Endothelial cell (in vitro differentiated cells): Measurements from ENCODE around the gene CAMKV. TPM values are rescaled to one million over a fixed set of nuclear protein-coding genes. Genes with fewer than 3 reads are reported as not detected.
A peak's percentile ranks its signal among the peaks of the same experiment; 100 is the strongest.

Source experiments
- DNase-seq: peaks from one replicate; pipeline ENCODE4 v3.0.0; 2021; ENCODE audit warnings: low spot score
- H3K27ac Mint-ChIP-seq: one replicate; pipeline ENCODE4 v1.8.0; 2021; ENCODE audit warnings: mixed read lengths, inconsistent platforms; ENCODE audit not compliant: unreplicated experiment
- H3K27me3 Mint-ChIP-seq: one replicate; pipeline ENCODE4 v1.8.0; 2021; ENCODE audit warnings: mild to moderate bottlenecking, moderate library complexity, mixed read lengths, inconsistent platforms; ENCODE audit not compliant: unreplicated experiment
- H3K36me3 Mint-ChIP-seq: one replicate; pipeline ENCODE4 v1.8.0; 2021; ENCODE audit warnings: mild to moderate bottlenecking, low read depth, mixed read lengths, inconsistent platforms; ENCODE audit not compliant: unreplicated experiment
- H3K4me1 Mint-ChIP-seq: one replicate; pipeline ENCODE4 v1.8.0; 2021; ENCODE audit warnings: mild to moderate bottlenecking, mixed read lengths, inconsistent platforms; ENCODE audit not compliant: unreplicated experiment
- H3K4me3 Mint-ChIP-seq: one replicate; pipeline ENCODE4 v1.8.0; 2021; ENCODE audit warnings: mild to moderate bottlenecking, mixed read lengths, inconsistent platforms; ENCODE audit not compliant: unreplicated experiment
- H3K9me3 Mint-ChIP-seq: one replicate; pipeline ENCODE4 v1.8.0; 2021; ENCODE audit warnings: mixed read lengths, inconsistent platforms; ENCODE audit not compliant: unreplicated experiment
- total RNA-seq: library from RNA; stranded (reverse); fragmentation: NEBNext Ultra II Directional; extraction: Animal tissue kit (Norgen Biotek cat#: 25700); gene quantifications from one replicate; pipeline ENCODE4 v1.2.1, GENCODE V29; 2021; ENCODE audit not compliant: unreplicated experiment
- TF ChIP-seq, protein P1 (sequence below): fragments of 200-600 bp; sonication (generic); IDR thresholded peaks from one replicate; pipeline ENCODE4 v1.5.0; 2021; ENCODE audit warnings: antibody characterized with exemption; ENCODE audit not compliant: unreplicated experiment

Gene CAMKV
- total RNA-seq, 1 donor from 2014 or later = 0.67 TPM

DNA sequence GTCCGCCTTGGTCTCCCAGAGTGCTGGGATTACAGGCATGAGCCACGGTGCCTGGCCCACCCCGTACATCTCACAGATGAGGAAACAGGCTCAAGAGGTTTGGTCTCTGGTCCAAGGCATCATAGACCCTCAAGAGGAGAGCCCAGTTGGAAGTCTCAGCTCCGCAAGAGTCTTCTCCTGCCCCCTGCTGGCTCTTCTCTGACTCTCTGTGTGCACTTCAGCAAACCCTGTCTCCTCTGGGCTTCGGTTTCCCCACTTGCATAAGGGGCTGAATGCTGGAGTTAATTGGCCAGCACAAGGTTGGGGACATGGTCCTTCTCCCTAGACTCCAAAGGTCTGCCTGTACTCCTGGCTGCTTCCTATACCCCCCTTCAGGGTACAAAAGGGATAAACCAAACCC is 30.1 kb upstream of the CAMKV start:
- Mint-ChIP-seq H3K9me3 (no peaks in the 10 kb centered on the region), H3K27me3 (peaks cover 2% of the 10 kb centered on the region), H3K27ac (no peak overlapping the region), H3K4me1 (no peaks in the 10 kb centered on the region), H3K4me3 (no peak overlapping the region), H3K36me3 (peaks cover 3% of the 10 kb centered on the region)
- peak; percentile 52 for DNase-seq
- TF ChIP-seq, protein P1, sequence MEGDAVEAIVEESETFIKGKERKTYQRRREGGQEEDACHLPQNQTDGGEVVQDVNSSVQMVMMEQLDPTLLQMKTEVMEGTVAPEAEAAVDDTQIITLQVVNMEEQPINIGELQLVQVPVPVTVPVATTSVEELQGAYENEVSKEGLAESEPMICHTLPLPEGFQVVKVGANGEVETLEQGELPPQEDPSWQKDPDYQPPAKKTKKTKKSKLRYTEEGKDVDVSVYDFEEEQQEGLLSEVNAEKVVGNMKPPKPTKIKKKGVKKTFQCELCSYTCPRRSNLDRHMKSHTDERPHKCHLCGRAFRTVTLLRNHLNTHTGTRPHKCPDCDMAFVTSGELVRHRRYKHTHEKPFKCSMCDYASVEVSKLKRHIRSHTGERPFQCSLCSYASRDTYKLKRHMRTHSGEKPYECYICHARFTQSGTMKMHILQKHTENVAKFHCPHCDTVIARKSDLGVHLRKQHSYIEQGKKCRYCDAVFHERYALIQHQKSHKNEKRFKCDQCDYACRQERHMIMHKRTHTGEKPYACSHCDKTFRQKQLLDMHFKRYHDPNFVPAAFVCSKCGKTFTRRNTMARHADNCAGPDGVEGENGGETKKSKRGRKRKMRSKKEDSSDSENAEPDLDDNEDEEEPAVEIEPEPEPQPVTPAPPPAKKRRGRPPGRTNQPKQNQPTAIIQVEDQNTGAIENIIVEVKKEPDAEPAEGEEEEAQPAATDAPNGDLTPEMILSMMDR = peak; percentile 42

DNA sequence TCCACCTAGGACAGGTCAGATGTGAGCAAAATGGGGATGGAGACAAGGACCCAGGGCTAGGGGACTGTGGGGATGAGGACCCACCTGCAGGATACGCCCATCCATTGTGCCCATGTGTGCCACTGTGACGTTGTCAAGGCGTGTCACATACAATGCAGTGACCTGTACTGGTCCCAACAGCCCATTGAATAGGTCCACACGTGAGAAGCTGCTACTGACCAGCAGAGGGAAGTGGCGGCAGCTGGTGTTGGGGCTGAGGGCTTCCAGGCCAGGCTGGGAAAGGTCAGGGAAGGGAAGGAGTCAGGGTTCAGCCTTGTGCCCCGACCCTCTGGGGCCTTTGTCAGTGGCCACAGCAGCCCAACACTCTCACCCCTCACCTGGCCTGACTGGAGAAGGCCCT is 29.3 kb upstream of the CAMKV start:
- Mint-ChIP-seq H3K4me3 (no peak overlapping the region), H3K9me3 (no peaks in the 10 kb centered on the region), H3K27ac (no peak overlapping the region), H3K4me1 (no peaks in the 10 kb centered on the region), H3K27me3 (peaks cover 2% of the 10 kb centered on the region), H3K36me3 (peaks cover 3% of the 10 kb centered on the region)
- TF ChIP-seq, protein P1 = no peak
- no peak for DNase-seq

DNA sequence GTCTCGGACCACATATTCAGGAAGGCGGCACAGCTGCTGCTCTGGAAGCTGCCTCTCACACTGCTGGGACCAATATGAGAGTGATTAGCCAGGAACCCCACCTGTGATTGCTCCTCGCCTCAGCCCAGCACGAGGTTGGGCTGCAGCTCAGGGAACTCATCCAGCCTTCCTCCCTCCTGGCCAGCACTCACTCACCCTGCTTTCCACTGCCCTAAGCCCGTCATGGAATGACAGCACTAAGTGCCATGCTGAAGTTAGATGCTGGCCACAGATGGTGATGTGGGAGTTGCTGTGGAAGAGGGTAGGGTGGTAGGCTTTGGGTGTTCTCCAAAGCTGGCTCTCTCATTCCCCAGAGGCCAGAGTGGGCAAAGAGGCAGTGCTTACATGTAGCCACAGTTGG is 26.6 kb upstream of the CAMKV start:
- no peak overlapping the region for H3K27ac Mint-ChIP-seq
- H3K36me3 Mint-ChIP-seq = peaks cover 3% of the 10 kb centered on the region
- DNase-seq = no peak
- H3K4me3 Mint-ChIP-seq = no peak overlapping the region
- no peaks in the 10 kb centered on the region for H3K9me3 Mint-ChIP-seq
- TF ChIP-seq, protein P1 = no peak
- H3K4me1 Mint-ChIP-seq = no peaks in the 10 kb centered on the region
- peaks cover 2% of the 10 kb centered on the region for H3K27me3 Mint-ChIP-seq

DNA sequence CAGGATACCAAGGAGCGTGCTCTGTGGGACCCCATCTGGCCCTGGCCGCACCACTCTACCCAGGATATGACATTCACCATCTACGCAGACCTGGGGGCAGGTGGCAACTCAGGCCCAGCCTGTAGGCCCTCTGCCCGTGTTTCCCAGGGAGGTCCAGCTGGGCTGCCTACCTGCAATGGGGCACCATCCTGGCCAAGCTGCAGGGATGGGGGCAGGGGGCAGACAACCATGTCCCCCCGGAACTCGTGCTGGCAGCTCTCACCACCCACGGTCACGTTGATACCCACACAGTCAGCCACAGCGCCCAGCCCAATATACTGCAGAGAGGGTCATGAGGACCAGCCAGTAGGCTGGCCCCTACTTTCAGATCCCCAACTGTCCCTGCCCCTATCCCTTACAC is 26.1 kb upstream of the CAMKV start:
- Mint-ChIP-seq H3K36me3 (peaks cover 3% of the 10 kb centered on the region), H3K27ac (no peak overlapping the region), H3K4me3 (no peak overlapping the region), H3K4me1 (no peaks in the 10 kb centered on the region), H3K27me3 (peaks cover 2% of the 10 kb centered on the region), H3K9me3 (no peaks in the 10 kb centered on the region)
- DNase-seq = no peak
- TF ChIP-seq, protein P1 = no peak

DNA sequence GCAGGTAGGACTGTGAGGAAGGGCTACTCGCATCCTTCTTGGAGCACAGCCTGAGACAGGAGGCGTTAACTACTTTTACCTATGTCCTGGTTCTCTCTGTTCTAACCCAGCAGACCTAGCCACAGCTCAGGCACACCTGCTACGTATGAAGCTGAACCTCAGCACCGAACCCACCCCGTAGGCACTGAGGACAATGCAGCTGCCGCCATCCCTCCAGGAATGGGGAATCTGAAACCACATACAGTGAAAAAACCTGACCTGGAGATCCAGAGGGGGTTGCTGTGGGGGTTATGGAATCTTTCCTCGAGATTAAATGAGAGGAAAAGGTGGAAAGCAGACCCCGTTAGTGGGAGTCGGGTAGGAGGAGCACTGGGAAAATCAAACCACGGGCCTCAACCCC is 19.6 kb upstream of the CAMKV start:
- Mint-ChIP-seq H3K36me3 (no peaks in the 10 kb centered on the region), H3K4me3 (no peak overlapping the region), H3K4me1 (no peaks in the 10 kb centered on the region), H3K27me3 (peaks cover 4% of the 10 kb centered on the region), H3K27ac (no peak overlapping the region), H3K9me3 (no peaks in the 10 kb centered on the region)
- no peak for DNase-seq
- TF ChIP-seq, protein P1 = no peak
